ENCODE data around the gene SH2D6.
"Not testable (repeated sequence)": the region's sequence is repeated elsewhere in the genome, so short reads cannot be mapped to it uniquely, and the experiment has no call there.

SH2D6 gene

DNA sequence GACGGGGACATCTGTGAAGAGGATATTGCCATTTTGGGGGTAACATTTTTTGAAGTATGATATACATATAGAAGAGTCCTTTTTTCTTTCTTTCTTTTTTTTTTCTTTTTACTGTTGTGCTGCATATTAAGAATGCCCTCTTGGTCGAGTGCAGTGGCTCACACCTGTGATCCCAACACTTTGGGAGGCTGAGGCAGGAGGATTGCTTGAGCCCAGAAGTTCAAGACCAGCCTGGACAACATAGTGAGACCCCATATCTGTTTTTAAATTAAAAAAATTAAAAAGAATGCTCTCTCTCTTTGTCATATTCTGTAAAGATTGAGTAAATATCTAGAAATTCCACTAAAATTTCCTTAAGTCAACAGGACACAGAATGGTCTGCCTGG is 3.6 kb downstream of the SH2D6 start:
- no peak for DNase-seq (ENCODE audit: low spot score)

DNA sequence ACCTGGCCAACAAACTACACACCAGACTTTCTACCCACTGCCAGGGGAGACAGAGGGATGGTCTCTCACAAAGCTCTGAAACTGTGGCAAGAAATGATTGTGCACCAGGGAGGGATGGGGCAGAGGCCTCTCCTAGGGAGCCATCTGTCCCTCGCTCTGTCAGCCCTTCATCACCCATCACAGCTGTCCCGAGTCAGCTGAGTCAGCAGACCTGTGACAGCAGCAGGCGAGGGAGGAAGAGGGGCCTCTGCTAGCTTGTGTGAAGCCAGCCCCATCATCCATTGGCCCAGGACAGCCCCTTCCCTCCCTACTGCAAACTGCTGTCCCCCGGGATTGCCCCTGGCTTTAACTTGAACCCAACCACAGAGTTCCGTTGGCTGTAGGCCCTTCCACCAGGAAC is 5.0 kb downstream of the SH2D6 start:
- no peak for DNase-seq (ENCODE audit: low spot score)

DNA sequence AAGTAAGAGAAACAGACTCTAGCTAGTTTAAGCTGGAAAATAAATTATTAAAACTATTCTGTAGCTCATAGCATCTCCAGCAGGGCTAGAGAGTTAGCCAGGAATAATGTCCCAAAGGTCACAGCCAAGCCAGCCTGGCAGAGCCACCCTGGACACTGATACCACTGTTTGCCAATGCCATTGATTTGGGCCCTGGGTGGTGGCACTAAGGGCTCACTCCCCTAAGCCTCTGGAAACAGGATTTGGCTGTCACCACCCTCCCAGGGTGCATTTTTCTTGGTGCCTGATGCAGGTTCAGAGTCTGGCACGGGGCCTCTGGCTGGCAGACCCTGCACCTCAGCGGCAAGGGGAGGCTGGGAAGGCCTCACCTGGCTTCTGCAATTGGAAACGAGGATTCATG is 7.1 kb downstream of the SH2D6 start:
- no peak for DNase-seq (ENCODE audit: low spot score)

DNA sequence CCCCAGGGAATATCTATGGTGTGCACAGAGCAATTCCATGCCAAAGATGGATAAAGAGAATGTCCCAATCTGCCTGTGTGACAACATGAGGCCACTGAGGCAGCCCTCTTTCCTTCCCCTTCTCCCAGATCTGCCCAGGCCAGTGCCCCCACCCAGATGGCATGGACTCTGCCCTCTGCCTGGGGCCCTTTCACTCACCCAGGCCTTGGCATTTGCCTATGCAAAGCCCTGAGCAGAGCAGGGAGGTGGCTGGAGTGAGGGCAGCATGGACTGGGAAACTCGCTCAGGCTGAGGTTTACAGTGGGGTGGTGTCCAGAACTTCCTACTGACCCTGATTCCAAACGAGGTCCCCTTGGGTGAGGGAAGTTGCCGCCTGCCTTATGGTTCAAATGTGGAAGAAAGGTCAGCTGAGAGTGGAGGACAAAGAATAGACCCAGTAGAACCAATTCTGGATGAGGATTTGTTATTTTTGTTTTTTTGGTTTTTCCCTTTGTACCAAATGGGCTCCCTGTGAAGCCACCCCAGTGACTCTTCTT is 8.9 kb downstream of the SH2D6 start:
- DNase-seq (ENCODE audit: low spot score), result no peak

DNA sequence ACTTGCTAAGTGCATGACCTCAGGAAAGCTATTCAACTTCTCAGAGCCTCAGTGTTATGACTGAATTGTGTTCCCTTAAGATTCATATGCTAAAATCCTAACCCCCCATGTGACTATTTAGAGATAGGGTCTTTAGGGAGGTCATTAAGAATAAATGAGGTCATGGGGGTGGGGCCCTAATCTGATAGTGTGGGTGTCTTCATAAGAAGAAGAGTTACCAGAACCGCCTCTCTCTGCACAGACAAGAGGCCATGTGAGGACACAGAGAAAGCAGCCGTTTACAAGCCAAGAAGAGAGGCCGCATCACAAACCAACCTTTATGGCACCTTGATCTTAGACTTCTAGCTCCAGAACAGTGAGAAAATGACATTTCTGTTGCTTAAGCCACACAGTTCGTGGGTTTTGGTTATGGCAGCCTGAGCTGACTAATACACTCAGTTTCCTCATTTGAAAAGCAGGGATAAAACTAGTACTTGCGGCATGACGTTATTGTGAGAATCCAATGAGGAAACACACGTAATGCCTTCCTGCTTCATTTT is 9.9 kb downstream of the SH2D6 start:
- DNase-seq (ENCODE audit: low spot score), result no peak

DNA sequence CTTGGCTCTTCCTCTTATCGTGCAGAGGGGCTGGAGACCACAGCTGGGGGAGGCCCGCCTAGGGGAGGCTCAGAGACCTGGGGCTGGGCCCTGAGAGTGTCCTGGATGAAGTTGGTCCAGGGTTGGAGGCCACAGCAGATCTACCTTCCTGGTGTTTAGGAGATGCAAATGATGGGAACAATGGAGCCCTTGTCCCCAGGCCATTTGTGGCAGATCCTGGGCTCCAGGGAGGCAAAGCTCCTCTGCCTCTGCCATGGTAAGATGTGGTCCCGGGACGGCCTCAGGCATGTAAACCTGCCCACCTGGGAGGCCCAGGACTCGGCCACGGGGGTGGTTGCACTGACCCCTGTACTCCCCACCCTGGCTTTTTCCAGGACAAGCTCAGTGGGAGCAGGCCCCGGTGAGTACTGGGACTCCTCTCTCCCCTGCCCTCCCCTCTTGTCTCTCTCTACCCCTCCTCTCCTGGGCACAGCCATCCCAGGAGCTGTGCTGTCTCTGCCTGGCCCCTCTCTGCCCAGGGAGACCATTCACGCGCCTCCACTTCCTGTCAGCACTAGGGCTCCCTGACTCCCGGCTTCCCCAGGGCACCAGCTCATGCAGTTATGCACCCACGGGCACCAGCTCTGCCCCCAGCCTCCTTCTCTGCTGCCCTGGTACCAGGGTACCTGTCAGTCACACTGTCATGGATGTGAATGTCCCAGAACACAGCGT is 10.9 kb downstream of the SH2D6 start:
- no peak for DNase-seq (ENCODE audit: low spot score)

DNA sequence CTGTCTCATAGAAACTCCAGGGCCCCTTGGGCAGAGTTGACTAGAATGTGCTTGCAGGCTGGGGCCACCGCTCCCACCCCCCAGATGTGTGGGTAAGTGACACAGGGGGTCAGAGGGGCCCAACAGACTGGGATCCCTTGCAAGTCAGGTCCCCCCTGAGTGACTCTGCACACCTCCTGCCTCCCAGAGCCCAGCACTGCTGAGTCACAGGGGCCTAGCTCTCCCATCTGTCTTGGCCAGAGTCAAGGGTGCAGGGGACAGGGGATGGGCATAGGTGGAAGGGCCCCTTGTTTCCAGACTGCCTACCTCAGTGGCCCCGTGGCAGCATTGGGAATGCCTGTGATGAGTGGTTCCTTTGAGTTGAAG is 11.4 kb downstream of the SH2D6 start:
- DNase-seq (ENCODE audit: low spot score), result no peak

DNA sequence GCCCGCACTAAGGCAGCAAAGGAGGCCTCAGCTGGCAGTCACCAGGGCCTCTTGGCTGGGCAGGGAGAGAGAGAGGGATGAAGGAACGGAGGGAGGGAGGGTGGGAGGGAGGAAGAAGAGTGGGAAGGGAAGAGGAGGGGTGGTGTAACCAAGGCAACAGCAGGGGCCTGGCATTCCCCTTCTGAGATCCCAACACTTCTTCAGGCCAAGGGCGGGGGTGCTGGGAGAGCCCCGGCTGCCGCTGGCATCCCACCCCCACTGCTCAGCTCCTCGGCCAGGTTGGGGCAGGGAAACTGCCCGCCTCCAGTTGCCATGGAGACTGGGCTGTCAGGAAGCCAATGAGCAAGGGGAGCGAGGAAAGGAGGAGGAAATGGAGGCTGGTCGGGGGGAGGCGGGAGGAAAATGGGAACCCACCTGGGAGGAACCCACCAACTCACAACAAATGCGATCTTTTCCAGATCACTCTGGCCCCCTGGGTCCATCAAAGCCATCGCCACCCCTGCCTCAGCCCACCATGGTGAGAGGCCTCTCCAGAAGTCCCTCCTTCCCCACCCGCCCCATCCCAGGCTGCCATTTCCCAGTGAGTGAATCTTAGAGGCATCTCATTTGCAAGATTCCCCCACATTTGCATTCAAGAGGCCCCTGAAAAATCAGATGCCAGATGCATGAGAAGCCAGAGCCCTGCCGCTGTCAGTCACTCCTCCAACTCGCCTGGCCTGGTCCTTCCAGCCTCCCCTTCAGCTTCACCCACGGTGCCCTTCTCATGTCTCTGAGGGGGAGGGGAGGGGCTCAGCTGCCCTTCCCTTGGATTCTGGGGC is 12.4 kb downstream of the SH2D6 start:
- no peak for DNase-seq (ENCODE audit: low spot score)

DNA sequence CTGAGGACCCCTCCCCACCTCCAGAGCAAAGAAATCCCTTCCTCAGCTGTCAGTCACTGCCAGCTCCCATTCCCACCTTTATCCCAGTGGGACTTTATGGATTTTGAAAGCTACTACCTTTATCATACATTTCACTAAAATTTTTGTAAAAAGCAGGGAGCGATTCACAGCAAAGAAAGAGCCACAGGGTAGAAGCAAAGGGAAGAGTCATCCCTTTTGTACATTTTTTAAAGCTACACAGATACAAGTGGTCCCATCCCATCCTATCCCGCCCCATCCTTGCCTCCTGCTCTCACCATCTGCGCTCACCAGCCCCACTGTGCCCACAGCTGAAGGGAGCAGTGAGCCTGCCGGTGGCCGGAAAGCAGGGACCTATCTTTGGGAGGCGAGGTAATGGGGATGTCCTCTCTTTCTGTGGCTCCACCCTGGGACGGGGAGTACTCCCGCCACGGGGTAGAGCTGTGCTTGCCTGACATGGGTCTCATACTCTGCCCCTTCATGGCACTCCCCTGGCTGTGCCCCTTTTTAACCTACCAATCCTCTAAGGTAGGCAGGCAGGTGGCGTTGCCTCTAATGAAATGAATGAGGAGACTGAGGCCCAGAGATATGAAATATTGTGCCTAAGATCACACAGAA is 13.2 kb downstream of the SH2D6 start:
- no peak for DNase-seq (ENCODE audit: low spot score)

DNA sequence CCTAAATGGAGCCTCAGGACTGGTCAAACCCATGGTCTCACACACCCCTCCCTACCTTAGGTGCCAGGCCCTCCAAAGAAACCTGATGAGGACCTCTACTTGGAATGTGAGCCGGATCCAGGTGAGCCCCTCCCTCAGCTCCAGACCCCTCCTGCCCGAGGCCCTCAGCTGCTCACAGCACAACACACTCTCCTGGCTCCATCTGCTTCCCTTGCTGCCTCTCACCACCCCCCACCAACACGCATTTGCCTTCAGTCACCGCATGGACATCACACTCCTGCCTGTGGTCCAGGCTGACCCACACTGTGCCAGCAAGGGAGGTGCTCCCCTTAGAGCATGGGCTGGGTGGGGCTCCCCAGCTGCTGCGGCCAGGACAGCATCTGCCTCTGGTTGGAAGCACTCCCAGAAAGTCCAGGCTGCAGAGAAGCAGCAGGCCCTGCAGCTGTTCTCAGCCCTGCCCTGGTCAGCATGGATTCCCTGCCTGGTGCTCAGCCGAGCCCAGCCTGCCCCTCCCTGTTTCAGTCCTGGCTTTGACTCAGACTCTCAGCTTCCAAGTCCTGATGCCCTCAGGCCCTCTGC is 15.1 kb downstream of the SH2D6 start:
- DNase-seq (ENCODE audit: low spot score), result no peak

DNA sequence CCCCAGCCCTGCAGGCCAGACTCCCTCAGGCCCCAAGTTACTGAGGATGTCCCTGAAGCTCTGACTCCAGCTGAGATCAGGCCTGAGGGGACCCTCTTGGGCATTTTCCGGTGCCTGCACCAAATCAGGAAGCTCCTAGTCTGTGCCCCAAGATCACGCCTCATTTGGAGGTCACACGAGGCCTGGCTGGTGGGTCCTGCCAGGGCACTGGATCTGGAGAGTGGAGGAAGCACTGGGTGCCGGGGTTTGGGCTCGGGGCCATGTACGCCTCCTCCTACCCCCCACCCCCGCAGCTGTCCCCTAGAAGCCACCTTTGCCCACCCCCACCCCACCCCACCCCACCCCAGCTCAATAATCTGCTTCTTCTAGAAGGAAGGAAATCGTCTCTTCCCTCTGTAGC is 16.2 kb downstream of the SH2D6 start:
- no peak for DNase-seq (ENCODE audit: low spot score)

DNA sequence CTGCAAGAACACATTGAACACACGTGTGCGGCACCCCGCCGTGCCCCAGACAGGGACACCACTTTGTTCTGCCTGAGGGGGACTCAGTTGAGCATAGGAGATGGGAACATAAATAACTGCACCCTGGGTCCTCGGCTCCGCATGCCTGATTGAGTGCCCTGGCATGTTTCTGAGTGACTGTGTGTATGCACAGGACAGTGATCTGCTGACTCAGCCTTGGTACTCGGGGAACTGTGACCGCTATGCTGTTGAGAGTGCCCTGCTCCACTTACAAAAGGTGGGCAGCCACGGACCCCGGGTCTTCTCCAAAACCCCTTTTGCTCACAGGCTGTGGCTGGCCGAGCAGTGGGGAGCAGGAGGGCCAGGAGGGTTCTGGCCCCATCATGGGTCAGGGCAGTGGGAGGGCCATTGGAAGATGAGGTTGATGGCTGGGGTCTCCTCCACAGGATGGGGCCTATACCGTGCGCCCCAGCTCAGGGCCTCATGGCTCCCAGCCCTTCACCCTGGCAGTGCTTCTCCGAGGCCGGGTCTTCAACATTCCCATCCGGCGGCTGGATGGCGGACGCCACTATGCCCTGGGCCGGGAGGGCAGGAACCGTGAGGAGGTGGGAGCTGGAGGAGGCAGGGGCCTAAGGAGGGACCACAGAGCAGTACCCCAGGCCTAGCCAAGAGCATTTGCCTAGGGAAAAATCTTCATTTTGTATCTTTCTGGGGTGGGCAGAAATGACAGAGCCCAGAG is 16.9 kb downstream of the SH2D6 start:
- no peak for DNase-seq (ENCODE audit: low spot score)

DNA sequence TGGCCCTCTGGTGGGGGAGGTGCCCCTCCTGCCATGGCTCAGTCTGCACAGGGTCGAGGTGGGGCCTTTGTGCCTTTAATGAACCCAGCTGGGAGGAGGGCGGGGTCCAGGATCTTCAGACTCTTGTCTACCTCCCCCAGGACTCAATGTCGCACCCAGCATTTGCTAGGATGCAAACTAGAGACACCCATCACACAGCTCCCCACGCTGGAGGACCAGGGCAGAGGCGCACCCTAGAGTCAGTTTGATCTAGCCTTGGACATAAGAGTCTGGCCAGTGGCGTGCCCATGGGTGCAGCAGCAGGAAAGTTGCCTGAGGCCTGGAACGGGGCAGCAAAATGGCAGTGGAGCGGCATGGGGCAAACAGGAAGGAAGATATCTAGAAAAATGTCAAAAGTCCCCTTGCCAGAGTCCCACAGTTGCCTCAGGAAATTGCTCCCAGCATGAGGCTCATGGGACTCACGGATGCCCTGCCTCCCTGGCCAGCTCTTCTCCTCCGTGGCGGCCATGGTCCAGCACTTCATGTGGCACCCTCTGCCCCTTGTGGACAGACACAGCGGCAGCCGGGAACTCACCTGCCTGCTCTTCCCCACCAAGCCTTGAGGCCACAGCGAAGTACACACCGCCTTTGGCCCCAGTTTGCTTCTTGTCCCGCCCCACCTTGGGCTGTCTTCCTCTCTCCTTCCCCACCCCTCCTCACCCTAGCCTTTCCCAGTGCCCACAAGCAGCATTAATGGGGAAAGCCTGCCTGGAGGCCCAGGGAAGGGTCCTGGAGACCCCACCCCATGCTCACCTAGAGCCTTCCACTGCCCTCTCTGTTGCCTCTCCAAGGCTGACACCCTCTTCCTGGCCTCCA is 17.7 kb downstream of the SH2D6 start:
- DNase-seq (ENCODE audit: low spot score), result no peak

DNA sequence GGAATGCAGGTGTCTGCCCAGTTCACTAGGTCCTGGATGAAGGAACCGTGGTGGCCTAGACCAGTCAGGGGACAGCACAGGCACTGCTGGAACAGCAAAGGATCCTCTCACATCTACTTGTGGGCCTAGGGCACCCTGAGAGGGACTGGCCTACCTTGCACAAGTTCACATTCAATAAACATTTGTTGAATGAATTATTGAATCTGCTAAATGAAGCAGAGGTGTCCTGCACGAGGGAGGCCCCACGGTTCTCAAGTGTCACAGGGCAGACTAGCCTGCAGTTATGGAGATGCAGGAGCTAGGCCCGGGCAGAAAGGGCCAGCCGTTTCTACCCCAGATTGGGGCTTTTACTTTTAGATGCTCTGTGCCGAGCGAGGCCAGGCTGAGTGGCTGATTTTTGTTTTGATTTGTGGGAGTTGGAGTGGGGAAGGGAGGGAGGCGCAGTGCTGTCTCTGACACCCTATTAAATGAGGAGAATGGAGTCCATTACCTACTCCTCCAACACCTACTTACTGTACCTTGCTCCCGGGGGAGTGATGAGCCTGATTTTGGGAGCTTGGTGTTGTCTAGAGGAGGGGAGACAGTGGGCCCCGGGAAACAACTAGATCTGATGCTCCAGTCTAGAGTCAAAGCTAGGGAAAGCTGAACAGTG is 18.4 kb downstream of the SH2D6 start:
- no peak for DNase-seq (ENCODE audit: low spot score)

DNA sequence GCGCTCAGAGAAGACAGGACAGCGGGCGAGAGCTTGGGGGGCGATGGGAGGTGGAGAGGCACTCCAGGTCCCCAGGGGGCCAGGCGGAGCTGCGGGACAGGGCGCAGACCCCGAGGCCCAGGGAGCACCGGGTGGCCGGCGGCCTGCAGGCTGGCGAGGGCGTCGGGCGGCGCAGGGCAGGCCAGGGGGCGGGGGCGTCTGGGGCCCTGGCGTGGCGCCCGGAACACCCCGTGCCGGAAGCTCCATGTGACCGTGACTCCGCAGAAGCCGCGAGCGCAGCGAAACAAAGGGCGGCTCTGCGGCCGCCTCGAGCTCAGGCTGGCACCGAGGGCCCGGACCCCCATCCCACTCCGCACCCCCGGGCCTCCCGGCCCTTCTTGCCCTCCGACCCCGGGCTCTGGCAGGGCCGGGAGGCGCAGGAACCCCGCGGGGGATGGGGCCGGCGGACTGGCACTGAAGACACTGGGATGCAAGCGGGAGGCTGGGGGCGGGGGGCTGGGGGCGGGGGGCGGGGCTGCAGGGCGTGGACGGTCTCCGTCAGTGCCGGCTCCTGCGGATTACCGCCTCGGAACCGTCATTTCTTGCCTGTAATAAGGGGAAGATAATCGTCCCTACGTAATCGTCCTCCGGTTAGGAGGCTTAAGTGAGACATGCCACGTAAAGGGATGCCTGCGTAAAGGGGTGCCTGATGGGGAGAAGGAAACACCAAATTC is 19.1 kb downstream of the SH2D6 start:
- peak; percentile 87 for DNase-seq (ENCODE audit: low spot score)

DNA sequence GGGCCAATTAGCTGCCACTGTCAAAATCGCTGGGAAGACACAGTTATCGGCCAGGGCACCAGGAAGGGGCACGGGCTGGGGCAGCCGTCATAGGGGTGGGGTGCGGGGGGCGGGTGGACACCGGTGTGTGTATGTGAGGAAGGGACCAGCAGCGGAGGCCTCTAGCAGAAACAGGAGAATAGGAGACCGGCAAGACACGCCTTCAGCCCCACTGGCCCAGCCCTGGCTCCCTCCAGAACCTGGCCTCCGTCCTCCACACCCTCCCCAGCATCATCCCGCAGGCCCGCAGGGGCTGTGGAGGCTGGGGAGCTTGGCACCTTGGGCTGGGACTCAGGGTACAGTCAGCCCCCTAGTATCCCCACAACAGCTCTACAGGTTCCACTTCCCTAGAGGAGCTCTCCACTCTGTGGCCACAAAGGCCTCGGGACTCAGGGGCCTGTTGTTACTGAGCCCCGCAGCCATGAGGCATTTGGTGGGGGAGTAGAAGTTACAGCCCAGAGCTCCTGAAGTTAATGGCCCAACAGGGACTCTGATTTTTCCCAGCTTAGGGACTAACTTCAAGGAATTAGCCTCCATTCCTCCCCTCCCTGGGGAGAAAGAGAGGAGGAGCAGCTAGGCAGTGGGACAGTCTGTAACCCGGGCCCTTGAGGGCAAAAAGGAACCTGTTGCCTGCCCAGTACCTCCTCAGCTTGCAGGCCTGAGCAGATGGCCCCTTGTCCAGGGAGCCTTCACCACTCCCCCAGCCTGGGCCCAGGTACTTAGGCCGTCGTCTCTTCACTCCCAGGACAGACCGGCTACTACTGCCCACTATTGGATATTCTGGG is 19.9 kb downstream of the SH2D6 start:
- no peak for DNase-seq (ENCODE audit: low spot score)

DNA sequence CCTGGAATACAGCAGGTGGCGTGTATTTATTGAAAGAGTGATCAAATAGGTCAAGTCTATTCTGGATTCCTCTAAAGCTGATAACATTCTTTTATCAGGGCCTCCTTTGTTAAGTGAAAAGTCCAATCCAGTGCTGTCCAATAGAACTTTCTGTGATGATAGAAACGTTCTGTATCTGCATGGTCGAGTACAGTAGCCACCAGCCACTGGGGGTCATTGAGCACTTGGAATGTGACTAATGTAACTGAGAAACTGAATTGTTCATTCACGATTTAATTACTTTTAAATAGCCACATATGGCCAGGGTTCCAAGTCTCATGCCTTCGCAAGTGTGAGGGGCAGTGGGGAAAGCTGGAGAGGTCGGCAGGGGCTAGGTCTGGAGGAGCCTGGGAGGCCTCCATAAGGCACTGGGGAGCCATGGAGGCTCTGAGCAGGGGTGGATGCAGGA is 20.5 kb downstream of the SH2D6 start:
- DNase-seq (ENCODE audit: low spot score), result no peak

DNA sequence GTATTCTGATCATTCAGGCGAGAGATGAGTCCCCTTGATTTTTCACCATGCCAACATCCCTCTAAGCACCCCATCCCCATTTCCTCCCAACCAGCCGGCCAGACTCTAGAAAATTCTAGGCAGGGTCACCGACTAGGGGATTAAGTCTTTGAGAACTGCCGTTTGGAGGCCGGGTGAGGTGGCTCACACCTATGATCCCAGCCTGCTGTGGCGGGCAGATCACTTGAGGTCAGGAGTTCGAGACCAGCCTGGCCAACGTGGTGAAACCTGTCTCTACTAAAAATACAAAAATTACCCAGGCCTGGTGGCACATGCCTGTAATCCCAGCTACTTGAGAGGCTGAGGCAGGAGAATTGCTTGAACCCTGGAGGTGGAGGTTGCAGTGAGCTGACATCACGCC is 21.1 kb downstream of the SH2D6 start:
- DNase-seq (ENCODE audit: low spot score), result not testable (repeated sequence)

DNA sequence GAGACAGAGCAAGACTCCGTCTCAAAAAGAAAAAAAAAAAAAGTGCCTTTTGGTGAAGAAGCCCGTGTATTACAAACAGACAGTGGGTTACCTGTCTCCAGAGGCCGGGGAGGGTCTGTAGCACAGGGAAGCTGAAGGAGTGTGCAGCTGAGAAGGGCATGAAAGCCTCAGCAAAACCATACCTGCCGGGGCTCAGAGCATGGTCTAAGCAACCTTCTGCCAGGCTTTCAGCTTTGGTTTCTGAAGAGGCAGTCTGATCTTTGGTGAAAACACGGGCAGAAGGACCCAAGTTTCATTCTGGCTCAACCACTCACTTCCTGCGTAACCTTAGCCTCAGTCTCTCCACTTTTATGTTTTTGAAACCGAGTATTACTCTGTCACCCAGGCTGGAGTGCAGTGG is 21.5 kb downstream of the SH2D6 start:
- no peak for DNase-seq (ENCODE audit: low spot score)

All from germinal center (tissue), 1 donor.